ENCODE measurements around the gene NGB.
A peak's percentile ranks its signal among the peaks of the same experiment; 100 is the strongest.

Gene NGB

DNA sequence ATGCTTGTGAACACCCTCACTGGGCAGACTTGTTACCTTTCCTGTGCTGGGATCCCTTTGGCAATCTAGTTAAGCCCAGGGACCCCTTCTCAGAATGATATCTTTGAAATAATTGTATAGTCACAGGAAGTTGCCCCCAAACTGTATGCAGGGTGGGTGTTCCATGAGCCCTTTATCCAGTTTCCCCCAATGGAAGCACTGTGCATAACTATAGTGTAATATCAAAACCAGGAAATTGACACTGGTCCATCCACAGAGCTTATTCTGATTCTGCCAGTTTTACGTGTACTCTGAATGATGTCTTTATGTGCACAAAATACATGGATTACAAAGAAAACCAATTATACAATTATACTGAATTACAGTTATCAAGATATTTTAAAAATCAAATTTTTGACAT, 24.2 kb downstream of the NGB start:
- Histone ChIP-seq H3K36me3 (ENCODE audit: control insufficient read depth, insufficient read depth, low read length) (no peaks in the 10 kb centered on the region), H3K27me3 (replicated peaks; ENCODE audit: control insufficient read depth, insufficient read depth, low read length) (peaks cover 2% of the 10 kb centered on the region; the same call in 1 of the 2 replicates), H3K4me3 (replicated peaks; ENCODE audit: low read depth, low read length) (no peak overlapping the region)
- no peak for DNase-seq (ENCODE audit: extremely low read depth, insufficient read length)
- TF ChIP-seq, protein P1, sequence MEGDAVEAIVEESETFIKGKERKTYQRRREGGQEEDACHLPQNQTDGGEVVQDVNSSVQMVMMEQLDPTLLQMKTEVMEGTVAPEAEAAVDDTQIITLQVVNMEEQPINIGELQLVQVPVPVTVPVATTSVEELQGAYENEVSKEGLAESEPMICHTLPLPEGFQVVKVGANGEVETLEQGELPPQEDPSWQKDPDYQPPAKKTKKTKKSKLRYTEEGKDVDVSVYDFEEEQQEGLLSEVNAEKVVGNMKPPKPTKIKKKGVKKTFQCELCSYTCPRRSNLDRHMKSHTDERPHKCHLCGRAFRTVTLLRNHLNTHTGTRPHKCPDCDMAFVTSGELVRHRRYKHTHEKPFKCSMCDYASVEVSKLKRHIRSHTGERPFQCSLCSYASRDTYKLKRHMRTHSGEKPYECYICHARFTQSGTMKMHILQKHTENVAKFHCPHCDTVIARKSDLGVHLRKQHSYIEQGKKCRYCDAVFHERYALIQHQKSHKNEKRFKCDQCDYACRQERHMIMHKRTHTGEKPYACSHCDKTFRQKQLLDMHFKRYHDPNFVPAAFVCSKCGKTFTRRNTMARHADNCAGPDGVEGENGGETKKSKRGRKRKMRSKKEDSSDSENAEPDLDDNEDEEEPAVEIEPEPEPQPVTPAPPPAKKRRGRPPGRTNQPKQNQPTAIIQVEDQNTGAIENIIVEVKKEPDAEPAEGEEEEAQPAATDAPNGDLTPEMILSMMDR (IDR thresholded peaks at IDR 0.05; ENCODE audit: insufficient read depth, low read length, poor library complexity, severe bottlenecking): no peak

DNA sequence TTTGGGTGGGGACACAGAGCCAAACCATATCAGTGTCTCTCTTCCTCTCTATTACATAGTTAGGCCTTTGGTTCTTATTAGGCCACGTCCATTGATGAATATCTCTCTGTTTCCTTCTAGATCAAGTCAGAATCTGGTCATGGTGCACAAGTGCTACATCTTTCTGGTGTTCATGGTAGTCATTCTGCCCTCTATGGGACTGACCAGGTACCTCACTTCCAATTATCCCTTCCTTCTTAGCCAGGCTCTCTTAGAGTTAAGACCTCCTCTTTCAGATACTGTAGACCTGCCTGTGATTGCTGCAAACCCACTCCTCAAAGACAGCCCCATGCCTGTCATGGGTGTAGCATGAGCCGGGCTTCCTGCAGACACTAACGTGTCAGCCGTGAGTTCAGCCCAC, 25.2 kb downstream of the NGB start:
- TF ChIP-seq, protein P1 (IDR thresholded peaks at IDR 0.05; ENCODE audit: insufficient read depth, low read length, poor library complexity, severe bottlenecking): no peak
- no peak for DNase-seq (ENCODE audit: extremely low read depth, insufficient read length)
- Histone ChIP-seq H3K27me3 (replicated peaks; ENCODE audit: control insufficient read depth, insufficient read depth, low read length) (no peaks in the 10 kb centered on the region; the same call in 1 of the 2 replicates), H3K4me3 (replicated peaks; ENCODE audit: low read depth, low read length) (no peak overlapping the region), H3K36me3 (ENCODE audit: control insufficient read depth, insufficient read depth, low read length) (no peaks in the 10 kb centered on the region)

DNA sequence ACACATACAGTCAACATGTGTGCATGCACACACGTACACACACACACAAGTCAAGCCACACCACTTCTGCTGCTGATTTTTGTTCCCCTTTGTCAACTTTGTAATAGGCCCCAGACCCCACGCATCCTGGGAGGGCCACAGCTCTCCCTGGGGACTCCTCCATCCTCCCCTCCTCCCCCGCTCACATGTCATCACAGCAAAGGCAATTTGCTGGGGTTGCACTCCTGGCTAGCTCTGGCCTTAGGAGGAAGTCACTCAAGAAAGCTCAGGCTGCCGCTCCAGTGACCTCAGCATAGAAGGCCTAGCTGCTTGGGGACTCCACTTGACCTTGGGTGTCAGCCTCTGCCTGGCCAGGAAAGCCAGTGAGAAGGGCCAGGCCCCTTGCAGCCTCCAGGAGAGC, 27.2 kb downstream of the NGB start:
- H3K4me3 ChIP-seq (replicated peaks; ENCODE audit: low read depth, low read length): no peak overlapping the region
- peak; percentile 58 for DNase-seq (ENCODE audit: extremely low read depth, insufficient read length)
- TF ChIP-seq, protein P1 (IDR thresholded peaks at IDR 0.05; ENCODE audit: insufficient read depth, low read length, poor library complexity, severe bottlenecking): no peak
- H3K27me3 ChIP-seq (replicated peaks; ENCODE audit: control insufficient read depth, insufficient read depth, low read length): no peaks in the 10 kb centered on the region; the same call in 1 of the 2 replicates
- H3K36me3 ChIP-seq (ENCODE audit: control insufficient read depth, insufficient read depth, low read length): no peaks in the 10 kb centered on the region

DNA sequence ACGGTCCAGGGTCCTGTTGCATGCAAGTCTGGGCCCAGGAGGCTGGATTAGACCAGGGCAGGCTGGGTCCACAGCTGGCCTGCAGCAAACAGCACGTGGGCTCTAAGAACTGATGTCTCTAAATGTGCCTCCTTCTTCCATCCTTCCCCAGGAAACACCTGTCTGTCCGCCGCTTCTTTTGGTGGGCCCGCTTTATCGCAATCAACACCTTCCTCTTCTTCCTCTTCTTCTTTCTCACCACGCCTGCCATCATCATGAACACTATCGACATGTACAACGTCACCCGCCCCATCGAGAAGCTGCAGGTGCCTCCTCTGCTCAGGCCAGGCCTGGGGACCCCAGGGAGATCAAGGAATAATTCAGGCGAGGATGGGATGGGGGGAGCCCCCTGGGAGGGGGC, 28.3 kb downstream of the NGB start:
- DNase-seq (ENCODE audit: extremely low read depth, insufficient read length): no peak
- no peak overlapping the region for H3K4me3 ChIP-seq (replicated peaks; ENCODE audit: low read depth, low read length)
- H3K36me3 ChIP-seq (ENCODE audit: control insufficient read depth, insufficient read depth, low read length): no peaks in the 10 kb centered on the region
- no peaks in the 10 kb centered on the region; the same call in 1 of the 2 replicates for H3K27me3 ChIP-seq (replicated peaks; ENCODE audit: control insufficient read depth, insufficient read depth, low read length)
- TF ChIP-seq, protein P1 (IDR thresholded peaks at IDR 0.05; ENCODE audit: insufficient read depth, low read length, poor library complexity, severe bottlenecking): no peak

DNA sequence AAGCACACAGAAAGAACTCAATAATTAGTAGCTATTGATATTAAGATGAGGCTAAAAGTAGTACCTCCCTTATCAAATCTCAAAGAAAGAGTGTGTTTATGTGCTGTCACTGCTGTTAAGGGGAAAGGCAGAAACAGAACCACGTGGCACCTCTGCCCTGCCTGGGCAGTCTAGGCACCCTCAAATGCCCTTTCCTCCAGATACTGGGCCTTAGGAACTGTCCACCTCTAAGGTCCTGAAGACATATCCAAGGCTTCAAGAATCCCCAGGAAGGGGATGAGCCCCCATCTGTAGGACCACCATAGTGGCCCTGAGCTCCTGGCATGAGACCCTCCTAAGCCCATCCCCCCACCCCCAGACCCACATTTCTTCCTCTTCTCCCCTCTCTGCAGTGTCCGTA, 29.1 kb downstream of the NGB start:
- Histone ChIP-seq H3K27me3 (replicated peaks; ENCODE audit: control insufficient read depth, insufficient read depth, low read length) (no peaks in the 10 kb centered on the region; the same call in 1 of the 2 replicates), H3K4me3 (replicated peaks; ENCODE audit: low read depth, low read length) (no peak overlapping the region), H3K36me3 (ENCODE audit: control insufficient read depth, insufficient read depth, low read length) (no peaks in the 10 kb centered on the region)
- TF ChIP-seq, protein P1 (IDR thresholded peaks at IDR 0.05; ENCODE audit: insufficient read depth, low read length, poor library complexity, severe bottlenecking): no peak
- no peak for DNase-seq (ENCODE audit: extremely low read depth, insufficient read length)

DNA sequence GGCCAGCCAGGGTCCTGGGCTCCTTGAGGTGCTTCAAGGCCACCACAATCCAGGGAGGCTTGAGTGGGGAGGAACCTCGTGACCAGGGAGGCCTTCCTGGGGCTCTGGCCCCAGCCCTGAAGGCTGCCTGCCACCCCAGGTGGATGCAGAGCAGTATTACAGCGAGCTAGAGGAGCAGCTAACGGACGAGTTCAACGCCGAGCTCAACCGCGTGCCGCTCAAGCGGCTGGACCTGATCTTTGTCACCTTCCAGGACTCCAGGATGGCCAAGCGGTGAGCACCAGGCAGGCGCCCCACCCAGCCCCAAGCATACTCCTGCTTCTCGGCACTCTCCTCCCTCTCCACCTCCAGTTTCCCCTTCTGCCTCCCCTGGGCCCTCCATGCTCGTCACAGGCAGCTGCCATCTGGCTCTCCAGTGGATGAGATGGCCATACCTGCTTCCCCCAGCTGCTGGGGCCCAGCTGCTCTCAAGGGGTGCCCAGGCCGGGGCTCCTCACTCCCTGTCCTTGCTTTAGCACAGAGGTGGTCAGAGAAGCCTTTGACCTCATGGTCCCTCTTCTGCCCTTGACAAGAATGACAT, 30.6 kb downstream of the NGB start:
- DNase-seq (ENCODE audit: extremely low read depth, insufficient read length): no peak
- no peaks in the 10 kb centered on the region for H3K36me3 ChIP-seq (ENCODE audit: control insufficient read depth, insufficient read depth, low read length)
- no peak overlapping the region for H3K4me3 ChIP-seq (replicated peaks; ENCODE audit: low read depth, low read length)
- H3K27me3 ChIP-seq (replicated peaks; ENCODE audit: control insufficient read depth, insufficient read depth, low read length): no peaks in the 10 kb centered on the region; the same call in 1 of the 2 replicates
- TF ChIP-seq, protein P1 (IDR thresholded peaks at IDR 0.05; ENCODE audit: insufficient read depth, low read length, poor library complexity, severe bottlenecking): no peak

Data from GM06990 (cell line).